GM18508 (cell line): ENCODE data around the gene VPS37C.
"Not testable (repeated sequence)": the region's sequence is repeated elsewhere in the genome, so short reads cannot be mapped to it uniquely, and the experiment has no call there.

Source experiments
- ATAC-seq: cut with Tn5 transposase; IDR thresholded peaks from one replicate; pipeline ENCODE4 v1.9.1; 2021; ENCODE audit warnings: moderate number of reproducible peaks; ENCODE audit not compliant: insufficient read depth, unreplicated experiment

The VPS37C gene

GRCh38 chr11:61176446-61176845 is 15.2 kb upstream of the VPS37C start:
- no peak for ATAC-seq

- no peak for ATAC-seq
Observed at GRCh38 chr11:61174949-61175348, 13.7 kb upstream of the VPS37C start.

GRCh38 chr11:61174273-61174672 is 13.0 kb upstream of the VPS37C start:
- no peak for ATAC-seq

- no peak for ATAC-seq
Observed at GRCh38 chr11:61173456-61173855, 12.2 kb upstream of the VPS37C start.

GRCh38 chr11:61172888-61173287 is 11.7 kb upstream of the VPS37C start:
- no peak for ATAC-seq

- ATAC-seq = no peak
Observed at GRCh38 chr11:61172356-61172755, 11.1 kb upstream of the VPS37C start.

GRCh38 chr11:61171907-61172306 is 10.7 kb upstream of the VPS37C start:
- ATAC-seq = no peak

GRCh38 chr11:61170566-61170965 is 9.3 kb upstream of the VPS37C start:
- no peak for ATAC-seq

GRCh38 chr11:61168800-61169199 is 7.6 kb upstream of the VPS37C start:
- ATAC-seq = no peak

GRCh38 chr11:61168042-61168688 is 6.9 kb upstream of the VPS37C start:
- ATAC-seq = no peak

- ATAC-seq = not testable (repeated sequence)
Observed at GRCh38 chr11:61166331-61166730, 5.1 kb upstream of the VPS37C start.

- not testable (repeated sequence) for ATAC-seq
Observed at GRCh38 chr11:61165785-61166184, 4.6 kb upstream of the VPS37C start.

GRCh38 chr11:61164606-61165424 is 3.6 kb upstream of the VPS37C start:
- no peak for ATAC-seq

GRCh38 chr11:61163714-61164605 is 2.7 kb upstream of the VPS37C start:
- ATAC-seq = no peak

GRCh38 chr11:61163021-61163420 is 1.8 kb upstream of the VPS37C start:
- ATAC-seq = no peak

- no peak for ATAC-seq
Observed at GRCh38 chr11:61162092-61162941, 1.1 kb upstream of the VPS37C start.

- ATAC-seq = peak; percentile 10
Observed at GRCh38 chr11:61160487-61161189, 588 bp downstream of the VPS37C start.

GRCh38 chr11:61158691-61159381 is 2.4 kb downstream of the VPS37C start:
- no peak for ATAC-seq

- no peak for ATAC-seq
Observed at GRCh38 chr11:61157743-61158142, 3.5 kb downstream of the VPS37C start.
